Vagina (tissue), 2 donors: ENCODE measurements around the gene DACT2.

Source experiments
- CTCF ChIP-seq, 3 experiments: fragments of 450-650 bp in 2 of 3; fragments of 200-600 bp in 1 of 3; sonication (generic) in 1 of 3; IDR thresholded peaks; one replicate each; pipeline ENCODE4 v1.5.1; 2017 to 2019; ENCODE audit warnings: antibody characterized with exemption in 3 of 3, mild to moderate bottlenecking in 2 of 3, moderate library complexity in 2 of 3
- POLR2A ChIP-seq, 2 donors: fragments of 450-650 bp; IDR thresholded peaks; one replicate each; pipeline ENCODE4 v1.6.1; 2017; ENCODE audit warnings: antibody characterized with exemption in 2 of 2, mild to moderate bottlenecking in 2 of 2, moderate library complexity in 2 of 2

DNA sequence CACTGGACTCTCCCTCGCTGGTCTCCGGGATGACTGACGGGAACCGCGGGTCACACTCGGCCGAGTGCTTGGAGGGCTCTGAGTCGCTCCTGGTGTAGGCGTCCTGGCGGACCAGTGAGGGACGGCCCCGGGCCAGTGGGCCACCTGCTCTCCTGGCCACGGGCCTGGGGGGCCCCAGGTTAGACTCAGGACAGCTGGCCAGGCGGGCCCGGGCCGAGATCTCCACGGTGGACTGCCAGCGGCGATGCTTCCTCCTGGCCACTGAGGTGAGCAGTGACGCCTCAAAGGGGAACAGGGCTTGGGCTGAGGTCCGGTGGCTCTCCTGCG, 11.9 kb downstream of the DACT2 start:
- no peak for TF ChIP-seq CTCF (IDR thresholded peaks at IDR 0.05)
- TF ChIP-seq POLR2A (IDR thresholded peaks at IDR 0.05), result no peak
